Activated B cell treated with CpG ODN at 0.5 μM for 24 hours (primary cell): Measurements from ENCODE around the gene SPECC1L. TPM values are rescaled to one million over a fixed set of nuclear protein-coding genes. Genes with fewer than 3 reads are reported as not detected.
A peak's percentile ranks its signal among the peaks of the same experiment; 100 is the strongest.

Experiments
- ATAC-seq: fragments of 200-7000 bp; cut with Tn5 transposase; one replicate; pipeline ENCODE4 v1.10.0; 2021; ENCODE audit warnings: low read depth, mild to moderate bottlenecking, moderate library complexity
- CTCF ChIA-PET: fragments of 350-600 bp; sonication (Branson Sonifier 250); formaldehyde crosslinking; loops from one replicate; lab custom pipeline; 2021; ENCODE audit warnings: antibody characterized with exemption; lab: Charles Lee
- POLR2A ChIA-PET: fragments of 350-600 bp; sonication (Branson Sonifier 250); formaldehyde crosslinking; loops from one replicate; lab custom pipeline; 2021; ENCODE audit warnings: antibody characterized with exemption; lab: Charles Lee
- DNase-seq: peaks from one replicate; pipeline ENCODE4 v3.0.0; 2022
- H3K27ac Mint-ChIP-seq: one replicate; pipeline ENCODE4 v1.8.0; 2020; ENCODE audit warnings: mixed read lengths
- H3K27me3 Mint-ChIP-seq: one replicate; pipeline ENCODE4 v1.8.0; 2021; ENCODE audit warnings: mixed read lengths
- H3K36me3 Mint-ChIP-seq: one replicate; pipeline ENCODE4 v1.8.0; 2021; ENCODE audit warnings: low read depth, mixed read lengths
- H3K4me1 Mint-ChIP-seq: one replicate; pipeline ENCODE4 v1.8.0; 2021; ENCODE audit warnings: mixed read lengths
- H3K4me3 Mint-ChIP-seq: one replicate; pipeline ENCODE4 v1.8.0; 2020; ENCODE audit warnings: mild to moderate bottlenecking, mixed read lengths
- H3K9me3 Mint-ChIP-seq: one replicate; pipeline ENCODE4 v1.8.0; 2020; ENCODE audit warnings: mixed read lengths
- CTCF ChIP-seq: fragments of 200-600 bp; IDR thresholded peaks from one replicate; pipeline ENCODE4 v1.8.0; 2022; ENCODE audit warnings: antibody characterized with exemption, mild to moderate bottlenecking
- intact Hi-C: fragments of 100-400 bp; cut with micrococcal nuclease; formaldehyde crosslinking; loops from one replicate; pipeline ENCODE4 v1.15.1; 2024
- total RNA-seq: library from RNA; stranded (reverse); gene quantifications from 2 replicates; pipeline ENCODE4 v1.2.3, GENCODE V29; 2022

The SPECC1L gene
- total RNA-seq, 1 donor from 2014 or later, result 59.0 TPM

GRCh38 chr22:24398409-24398808, 127.8 kb downstream of the SPECC1L start:
- ATAC-seq (no peak), DNase-seq (no peak)
- Mint-ChIP-seq H3K4me1 (peaks cover 58% of the 10 kb centered on the region), H3K4me3 (no peak overlapping the region), H3K9me3 (no peaks in the 10 kb centered on the region), H3K27me3 (no peaks in the 10 kb centered on the region), H3K36me3 (peaks cover 44% of the 10 kb centered on the region), H3K27ac (peak overlapping the region; percentile 15)
- no peak for TF ChIP-seq CTCF
- ChIA-PET POLR2A (interaction anchor here (0.5 to 0.6 kb wide), 2 partner anchors 82 to 105 kb away, joined by 4 to 5 read pairs; no protein-coding TSS in a partner anchor), CTCF (no interaction called here)
- intact Hi-C loops, result no loop called here

DNA sequence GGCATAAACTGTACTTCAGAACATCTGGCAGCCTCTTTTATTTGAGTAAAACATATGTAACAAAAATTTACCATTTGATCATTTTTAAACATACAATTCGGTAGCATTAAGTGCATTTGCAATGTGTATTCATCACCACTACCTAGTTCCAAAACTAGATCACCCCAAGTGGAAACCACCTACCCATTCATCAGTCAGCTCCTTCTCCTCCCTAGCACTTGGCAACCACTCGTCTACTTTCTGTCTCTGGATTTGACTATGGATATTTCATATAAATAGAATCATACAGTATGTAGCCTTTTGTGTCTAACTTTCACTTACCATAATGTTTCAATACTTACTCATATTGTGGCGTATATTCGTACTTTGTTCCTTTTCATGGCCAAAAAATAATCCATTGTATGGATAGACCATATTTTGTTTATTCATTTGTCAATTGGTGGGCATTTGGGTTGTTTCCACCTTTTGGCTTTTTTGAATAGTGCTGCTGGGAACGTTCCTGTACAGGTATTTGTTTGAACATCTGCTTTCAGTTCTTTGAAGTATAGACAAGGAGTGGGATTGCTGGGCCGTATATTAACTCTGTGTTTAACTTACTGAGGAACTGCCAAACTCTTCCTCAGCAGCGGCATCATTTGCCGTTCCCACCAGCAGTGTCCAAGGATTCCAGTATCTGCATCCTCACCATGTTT, 129.5 kb downstream of the SPECC1L start:
- no peak for TF ChIP-seq CTCF
- intact Hi-C loops, result loop anchor here (5.0 kb wide), 1 partner anchor 128 kb away; the partner anchor contains the start of gene SPECC1L
- Mint-ChIP-seq H3K36me3 (peaks cover 48% of the 10 kb centered on the region), H3K27me3 (no peaks in the 10 kb centered on the region), H3K4me3 (peak overlapping the region; percentile 77), H3K4me1 (peaks cover 74% of the 10 kb centered on the region), H3K27ac (peak overlapping the region; percentile 86), H3K9me3 (no peaks in the 10 kb centered on the region)
- no peak for DNase-seq
- POLR2A ChIA-PET, result interaction anchor here (0.6 kb wide), 1 partner anchor 112 kb away, joined by 3 read pairs; no protein-coding TSS in a partner anchor
- CTCF ChIA-PET, result no interaction called here
- ATAC-seq, result no peak

DNA sequence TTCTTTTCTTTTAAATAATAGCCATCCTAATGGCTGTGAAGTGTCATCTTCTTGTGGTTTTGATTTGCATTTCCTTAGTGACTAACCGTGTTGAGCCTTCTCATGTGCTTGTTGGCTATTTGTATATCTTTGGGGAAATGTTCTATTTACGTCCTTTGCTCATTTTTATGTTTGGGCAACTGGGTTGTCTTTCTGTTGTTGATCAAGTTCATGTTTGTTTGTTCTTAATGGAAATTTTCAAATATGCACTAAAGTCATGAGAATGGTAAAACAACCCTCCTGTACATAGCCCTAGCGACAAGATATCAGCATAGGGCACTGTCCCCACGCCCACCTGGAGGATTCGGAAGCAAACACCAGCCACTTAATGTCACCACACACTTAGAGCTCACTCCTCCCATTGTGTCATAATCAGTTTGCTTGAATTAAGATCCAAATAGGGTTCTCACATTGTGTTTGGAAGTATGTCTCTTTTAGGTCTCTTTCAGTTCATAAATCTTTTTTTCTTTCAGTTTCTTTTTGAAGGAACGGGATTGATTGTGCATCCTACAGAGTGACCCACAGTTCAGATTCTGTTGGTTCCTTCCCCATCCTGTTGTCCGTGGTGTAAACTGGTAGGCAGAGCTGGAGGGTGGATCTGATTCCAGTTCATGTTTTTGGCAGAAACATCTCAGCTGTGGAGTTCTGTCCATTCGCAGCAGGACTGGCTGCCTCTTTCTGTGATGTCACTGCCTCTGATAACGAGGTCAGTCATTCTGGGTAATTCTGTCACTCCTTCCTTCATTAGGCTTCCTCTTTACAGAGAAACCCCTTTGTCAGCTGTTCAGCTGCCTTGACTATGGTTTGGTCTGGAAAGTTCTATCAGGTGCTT, 130.3 kb downstream of the SPECC1L start:
- no peak for TF ChIP-seq CTCF
- Mint-ChIP-seq H3K27me3 (no peaks in the 10 kb centered on the region), H3K36me3 (peaks cover 46% of the 10 kb centered on the region), H3K4me3 (peak overlapping the region; percentile 77), H3K4me1 (peaks cover 82% of the 10 kb centered on the region), H3K27ac (peak overlapping the region; percentile 86), H3K9me3 (no peaks in the 10 kb centered on the region)
- intact Hi-C loops, result loop anchor here (1.0 to 5.0 kb wide), 2 partner anchors 33 to 129 kb away; partner anchors contain the start of gene SPECC1L
- peak; percentile 53 for ATAC-seq
- POLR2A ChIA-PET, result interaction anchor here (0.7 to 1.0 kb wide), 2 partner anchors 32 to 34 kb away, joined by 3 to 11 read pairs; no protein-coding TSS in a partner anchor
- CTCF ChIA-PET, result no interaction called here
- no peak for DNase-seq

GRCh38 chr22:24401931-24402367, 131.3 kb downstream of the SPECC1L start:
- peaks cover 37% of the 10 kb centered on the region for H3K36me3 Mint-ChIP-seq
- H3K27me3 Mint-ChIP-seq, result no peaks in the 10 kb centered on the region
- H3K9me3 Mint-ChIP-seq, result no peaks in the 10 kb centered on the region
- intact Hi-C loops, result loop anchor here (1.0 to 5.0 kb wide), 3 partner anchors 19 to 130 kb away; partner anchors contain the start of gene SPECC1L
- DNase-seq (no peak), ATAC-seq (peak; percentile 7)
- POLR2A ChIA-PET, result interaction anchor here (0.6 to 1.5 kb wide), 4 partner anchors 25 to 73 kb away, joined by 3 to 11 read pairs (median 3); no protein-coding TSS in a partner anchor
- peak overlapping the region; percentile 77 for H3K4me3 Mint-ChIP-seq
- CTCF ChIA-PET, result interaction anchor here (1.8 kb wide), 1 partner anchor 20 kb away, joined by 5 read pairs; no protein-coding TSS in a partner anchor
- TF ChIP-seq CTCF, result no peak
- peak overlapping the region; percentile 86 for H3K27ac Mint-ChIP-seq
- H3K4me1 Mint-ChIP-seq, result peaks cover 88% of the 10 kb centered on the region
